GM12878 (cell line): Measurements from ENCODE around the gene GPR26. TPM values are rescaled to one million over a fixed set of nuclear protein-coding genes. Genes with fewer than 3 reads are reported as not detected.

Source experiments
- ATAC-seq: fragments of 200-7000 bp; cut with Tn5 transposase; 3 replicates; pipeline ENCODE4 v1.9.1; 2020; ENCODE audit warnings: mild to moderate bottlenecking, moderate library complexity
- BruUV-seq: library from RNA; stranded (reverse); fragments of 400-500 nt; replicated peaks from 2 replicates; lab custom pipeline; 2021; lab: Mats Ljungman, UMichigan
- CTCF ChIA-PET: fragments of 300-600 bp; sonication (Branson Sonifier 250); formaldehyde crosslinking; extraction: SDS; loops from one replicate; lab custom pipeline; 2021; ENCODE audit warnings: inconsistent platforms; lab: Yijun Ruan, JAX
- POLR2A ChIA-PET: fragments of 350-600 bp; formaldehyde crosslinking; extraction: SDS; loops from one replicate; lab custom pipeline; 2021; ENCODE audit warnings: inconsistent platforms; lab: Charles Lee
- RAD21 ChIA-PET: fragments of 300-600 bp; sonication (Branson Sonifier 250); formaldehyde crosslinking; loops from one replicate; lab custom pipeline; 2023; ENCODE audit warnings: antibody characterized with exemption; ENCODE audit not compliant: unreplicated experiment; lab: Charles Lee
- SMC1A ChIA-PET: fragments of 300-600 bp; sonication (Branson Sonifier 250); formaldehyde crosslinking; loops from one replicate; lab custom pipeline; 2023; ENCODE audit not compliant: unreplicated experiment, uncharacterized antibody; lab: Charles Lee
- DNase-seq: peaks from one replicate; pipeline ENCODE4 v3.0.0-alpha.2; 2011; ENCODE audit warnings: low read depth, low spot score
- FAIRE-seq: peaks from 3 replicates; lab custom pipeline; 2011; peaks lifted over from hg19 to GRCh38; lab: Jason Lieb, UNC
- H2AFZ ChIP-seq: 2 replicates; pipeline ENCODE4 v1.6.0; 2011; ENCODE audit warnings: low read depth, low read length, control low read depth; ENCODE audit not compliant: control insufficient read depth
- H3K27ac ChIP-seq: 2 replicates; pipeline ENCODE4 v1.5.1; 2011; ENCODE audit warnings: control low read depth; ENCODE audit not compliant: control insufficient read depth, insufficient read depth
- H3K27me3 ChIP-seq, 2 experiments: replicated peaks in 1 of 2; 2 replicates each; pipeline versions ENCODE4 v1.6.0 to v1.6.1; 2011; ENCODE audit warnings: low read length in 1 of 2; ENCODE audit not compliant: control insufficient read depth in 2 of 2, insufficient read depth in 2 of 2
- H3K36me3 ChIP-seq, 2 experiments: 2 replicates each; pipeline ENCODE4 v1.5.1; 2011; ENCODE audit warnings: low read length in 1 of 2; ENCODE audit not compliant: control insufficient read depth in 2 of 2, insufficient read depth in 2 of 2
- H3K4me1 ChIP-seq: 2 replicates; pipeline ENCODE4 v1.6.1; 2011; ENCODE audit warnings: mild to moderate bottlenecking, low read length, moderate library complexity, mixed read lengths; ENCODE audit not compliant: control insufficient read depth, insufficient read depth
- H3K4me2 ChIP-seq: 2 replicates; pipeline ENCODE4 v1.6.0; 2011; ENCODE audit warnings: control low read depth; ENCODE audit not compliant: control insufficient read depth, insufficient read depth
- H3K4me3 ChIP-seq: fragments of 200-600 bp; sonication (generic); 2 replicates; pipeline ENCODE4 v1.5.1; 2016
- H3K79me2 ChIP-seq: 2 replicates; pipeline ENCODE4 v1.6.0; 2011; ENCODE audit warnings: low read length; ENCODE audit not compliant: control insufficient read depth, insufficient read depth
- H3K9ac ChIP-seq: 2 replicates; pipeline ENCODE4 v1.8.0; 2011; ENCODE audit warnings: low read length, control low read depth, mixed read lengths; ENCODE audit not compliant: control insufficient read depth, insufficient read depth
- H3K9me3 ChIP-seq: replicated peaks from 3 replicates; pipeline ENCODE4 v1.5.1; 2011; ENCODE audit warnings: mild to moderate bottlenecking, low read length; ENCODE audit not compliant: control insufficient read depth, insufficient read depth
- H4K20me1 ChIP-seq: 2 replicates; pipeline ENCODE4 v1.6.0; 2011; ENCODE audit not compliant: control insufficient read depth, insufficient read depth
- BRCA1 ChIP-seq: IDR thresholded peaks from 2 replicates; pipeline ENCODE4 v1.6.1; 2011; ENCODE audit warnings: low read depth, low read length, improper control_type of control experiment
- CHD2 ChIP-seq: IDR thresholded peaks from 2 replicates; pipeline ENCODE4 v1.6.1; 2011; ENCODE audit warnings: low read depth, low read length, improper control_type of control experiment, borderline replicate concordance
- EED ChIP-seq: sonication (generic); IDR thresholded peaks from 2 replicates; pipeline ENCODE4 v1.6.1; 2016; ENCODE audit warnings: antibody characterized with exemption, low read depth
- ESRRA ChIP-seq: IDR thresholded peaks from 2 replicates; pipeline ENCODE4 v1.6.1; 2012; ENCODE audit warnings: mild to moderate bottlenecking, low read length, improper control_type of control experiment
- KDM1A ChIP-seq: fragments of 200-600 bp; sonication (generic); IDR thresholded peaks from 2 replicates; pipeline ENCODE4 v1.6.1; 2016; ENCODE audit warnings: borderline replicate concordance
- PML ChIP-seq: IDR thresholded peaks from 2 replicates; pipeline ENCODE4 v1.6.1; 2012; ENCODE audit warnings: low read length, inconsistent platforms
- POLR2AphosphoS2 ChIP-seq: IDR thresholded peaks from 2 replicates; pipeline ENCODE4 v1.6.1; 2011; ENCODE audit warnings: low read depth, mild to moderate bottlenecking, low read length, improper control_type of control experiment, moderate library complexity
- POU2F2 ChIP-seq: IDR thresholded peaks from 3 replicates; pipeline ENCODE4 v1.6.1; 2011; ENCODE audit warnings: low read depth, mild to moderate bottlenecking, low read length, borderline replicate concordance
- TARDBP ChIP-seq: IDR thresholded peaks from 2 replicates; pipeline ENCODE4 v1.6.1; 2016; ENCODE audit warnings: borderline replicate concordance
- YY1 ChIP-seq: IDR thresholded peaks from 2 replicates; pipeline ENCODE4 v1.6.1; 2011; ENCODE audit warnings: low read depth, mild to moderate bottlenecking, low read length
- ZBED1 ChIP-seq: IDR thresholded peaks from 2 replicates; pipeline ENCODE4 v1.6.1; 2016; ENCODE audit warnings: borderline replicate concordance
- ZNF622 ChIP-seq: fragments of 450-650 bp; IDR thresholded peaks from 2 replicates; pipeline ENCODE4 v1.6.1; 2017; ENCODE audit warnings: mild to moderate bottlenecking, inconsistent platforms
- WGBS: methylation state at CpG from one replicate; pipeline ENCODE4 v1.1.6; 2016; ENCODE audit warnings: low lambda C conversion rate; ENCODE audit not compliant: insufficient replicate concordance, insufficient coverage; ENCODE audit errors: missing lambda C conversion rate; 5-methylcytosine and 5-hydroxymethylcytosine counted together
- in situ Hi-C: fragments of 300-500 bp; cut with MboI; formaldehyde crosslinking; loops from 9 replicates; pipeline ENCODE4 v1.14.3; 2018; ENCODE audit warnings: mixed read lengths
- intact Hi-C: fragments of 100-400 bp; cut with micrococcal nuclease; formaldehyde crosslinking; loops from one replicate; pipeline ENCODE4 v1.14.2; 2022; ENCODE audit not compliant: unreplicated experiment
- polyA plus RNA-seq, 11 experiments: library from polyadenylated mRNA; depleted of rRNA in 4 of 11; unstranded in 6 of 11; stranded (reverse) in 5 of 11; fragments of >200 nt; fragmentation: Nextera tagmentation in 4 of 11; fragmentation: Illumina TruSeq in 1 of 11; extraction: Ambion mirVana in 4 of 11; extraction: Trizol in 1 of 11; gene quantifications; 1 replicate in 1 of 11; 2 replicates in 10 of 11; pipeline versions ENCODE4 v1.2.1 to v1.2.3, GENCODE V29; 2011 to 2016; ENCODE audit warnings: inconsistent platforms in 2 of 11, missing spikeins in 2 of 11, low read depth in 1 of 11
- total RNA-seq, 4 experiments: library from RNA; depleted of rRNA in 3 of 4; stranded (reverse); fragments of >200 nt in 3 of 4; fragmentation: Illumina TruSeq in 1 of 4; extraction: Trizol in 1 of 4; gene quantifications; 2 replicates each; pipeline versions ENCODE4 v1.2.1 to v1.2.3, GENCODE V29; 2013 to 2021
- TF ChIP-seq, protein P1 (sequence below): IDR thresholded peaks from 2 replicates; pipeline ENCODE4 v1.6.1; 2011; ENCODE audit warnings: mild to moderate bottlenecking, low read depth, low read length, moderate library complexity; ENCODE audit not compliant: insufficient replicate concordance
- TF ChIP-seq, protein P2 (sequence below): fragments of 450-650 bp; IDR thresholded peaks from 2 replicates; pipeline ENCODE4 v1.6.1; 2018; ENCODE audit warnings: mild to moderate bottlenecking, low read depth, moderate library complexity; ENCODE audit not compliant: partially characterized antibody
- TF ChIP-seq, protein P3 (sequence below): fragments of 450-650 bp; formaldehyde crosslinking; IDR thresholded peaks from 2 replicates; pipeline ENCODE4 v1.4.0; 2020; ENCODE audit warnings: mild to moderate bottlenecking, moderate library complexity
- TF ChIP-seq, protein P4 (sequence below): IDR thresholded peaks from 2 replicates; pipeline ENCODE4 v1.6.1; 2011; ENCODE audit warnings: low read depth, low read length, improper control_type of control experiment, borderline replicate concordance

Gene GPR26
- total and polyA plus RNA-seq, 10 of the 15 experiments (the other 5 are each of a cell fraction or from before 2014, with no cell fraction given), result 0.01 to 0.03 TPM; not detected in 8

DNA sequence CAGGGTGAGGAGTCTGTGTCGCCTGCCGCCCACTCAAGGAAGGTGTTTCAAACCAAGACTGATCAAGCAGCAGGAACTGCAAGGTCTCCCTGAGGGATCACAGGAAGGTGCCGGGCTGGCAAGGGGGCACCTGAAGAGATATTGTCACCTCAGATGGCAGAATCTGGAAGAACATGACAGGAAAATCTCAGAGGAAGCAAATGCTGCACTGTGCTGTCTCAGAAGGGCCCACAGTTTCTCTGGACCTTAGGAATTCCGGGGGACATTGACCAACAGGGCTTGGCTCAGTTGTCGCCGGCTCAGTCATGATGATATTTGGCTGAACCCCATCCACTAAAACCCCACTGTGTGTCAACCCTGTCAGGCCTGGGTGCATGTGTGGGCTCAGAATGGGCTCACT is 31.9 kb upstream of the GPR26 start:
- no peak for DNase-seq
- ChIA-PET CTCF (no interaction called here), RAD21 (interaction anchor here (0.5 kb wide), 1 partner anchor 724 kb away, joined by 3 read pairs; no protein-coding TSS in a partner anchor), POLR2A (no interaction called here), SMC1A (no interaction called here)
- in situ Hi-C loops, result no loop called here
- no peak for FAIRE-seq
- ATAC-seq, result no peak
- Histone ChIP-seq H3K27me3 (peaks cover 3% of the 10 kb centered on the region in 2 experiments; a peak in 2 of 4 replicates), H3K79me2 (no peaks in the 10 kb centered on the region), H3K4me2 (no peak overlapping the region), H3K4me1 (no peaks in the 10 kb centered on the region), H3K36me3 (no peaks in the 10 kb centered on the region), H3K9ac (no peak overlapping the region), H3K27ac (no peak overlapping the region), H2AFZ (no peak overlapping the region), H3K4me3 (no peak overlapping the region), H4K20me1 (no peaks in the 10 kb centered on the region), H3K9me3 (no peaks in the 10 kb centered on the region)
- no TSS peak for BruUV-seq
- intact Hi-C loops, result no loop called here
- whole genome bisulfite sequencing, result 37% methylated on average over 6 of the region's 6 CpGs
- TF ChIP-seq ZBED1 (no peak), YY1 (no peak), TARDBP (no peak), KDM1A (no peak), BRCA1 (no peak), CHD2 (no peak), ZNF622 (no peak), POU2F2 (no peak), POLR2AphosphoS2 (no peak), ESRRA (no peak), PML (no peak), EED (no peak)
- TF ChIP-seq, protein P1, sequence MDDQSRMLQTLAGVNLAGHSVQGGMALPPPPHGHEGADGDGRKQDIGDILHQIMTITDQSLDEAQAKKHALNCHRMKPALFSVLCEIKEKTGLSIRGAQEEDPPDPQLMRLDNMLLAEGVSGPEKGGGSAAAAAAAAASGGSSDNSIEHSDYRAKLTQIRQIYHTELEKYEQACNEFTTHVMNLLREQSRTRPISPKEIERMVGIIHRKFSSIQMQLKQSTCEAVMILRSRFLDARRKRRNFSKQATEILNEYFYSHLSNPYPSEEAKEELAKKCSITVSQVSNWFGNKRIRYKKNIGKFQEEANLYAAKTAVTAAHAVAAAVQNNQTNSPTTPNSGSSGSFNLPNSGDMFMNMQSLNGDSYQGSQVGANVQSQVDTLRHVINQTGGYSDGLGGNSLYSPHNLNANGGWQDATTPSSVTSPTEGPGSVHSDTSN, result no peak
- TF ChIP-seq, protein P2, sequence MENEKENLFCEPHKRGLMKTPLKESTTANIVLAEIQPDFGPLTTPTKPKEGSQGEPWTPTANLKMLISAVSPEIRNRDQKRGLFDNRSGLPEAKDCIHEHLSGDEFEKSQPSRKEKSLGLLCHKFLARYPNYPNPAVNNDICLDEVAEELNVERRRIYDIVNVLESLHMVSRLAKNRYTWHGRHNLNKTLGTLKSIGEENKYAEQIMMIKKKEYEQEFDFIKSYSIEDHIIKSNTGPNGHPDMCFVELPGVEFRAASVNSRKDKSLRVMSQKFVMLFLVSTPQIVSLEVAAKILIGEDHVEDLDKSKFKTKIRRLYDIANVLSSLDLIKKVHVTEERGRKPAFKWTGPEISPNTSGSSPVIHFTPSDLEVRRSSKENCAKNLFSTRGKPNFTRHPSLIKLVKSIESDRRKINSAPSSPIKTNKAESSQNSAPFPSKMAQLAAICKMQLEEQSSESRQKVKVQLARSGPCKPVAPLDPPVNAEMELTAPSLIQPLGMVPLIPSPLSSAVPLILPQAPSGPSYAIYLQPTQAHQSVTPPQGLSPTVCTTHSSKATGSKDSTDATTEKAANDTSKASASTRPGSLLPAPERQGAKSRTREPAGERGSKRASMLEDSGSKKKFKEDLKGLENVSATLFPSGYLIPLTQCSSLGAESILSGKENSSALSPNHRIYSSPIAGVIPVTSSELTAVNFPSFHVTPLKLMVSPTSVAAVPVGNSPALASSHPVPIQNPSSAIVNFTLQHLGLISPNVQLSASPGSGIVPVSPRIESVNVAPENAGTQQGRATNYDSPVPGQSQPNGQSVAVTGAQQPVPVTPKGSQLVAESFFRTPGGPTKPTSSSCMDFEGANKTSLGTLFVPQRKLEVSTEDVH, result no peak
- TF ChIP-seq, protein P3, sequence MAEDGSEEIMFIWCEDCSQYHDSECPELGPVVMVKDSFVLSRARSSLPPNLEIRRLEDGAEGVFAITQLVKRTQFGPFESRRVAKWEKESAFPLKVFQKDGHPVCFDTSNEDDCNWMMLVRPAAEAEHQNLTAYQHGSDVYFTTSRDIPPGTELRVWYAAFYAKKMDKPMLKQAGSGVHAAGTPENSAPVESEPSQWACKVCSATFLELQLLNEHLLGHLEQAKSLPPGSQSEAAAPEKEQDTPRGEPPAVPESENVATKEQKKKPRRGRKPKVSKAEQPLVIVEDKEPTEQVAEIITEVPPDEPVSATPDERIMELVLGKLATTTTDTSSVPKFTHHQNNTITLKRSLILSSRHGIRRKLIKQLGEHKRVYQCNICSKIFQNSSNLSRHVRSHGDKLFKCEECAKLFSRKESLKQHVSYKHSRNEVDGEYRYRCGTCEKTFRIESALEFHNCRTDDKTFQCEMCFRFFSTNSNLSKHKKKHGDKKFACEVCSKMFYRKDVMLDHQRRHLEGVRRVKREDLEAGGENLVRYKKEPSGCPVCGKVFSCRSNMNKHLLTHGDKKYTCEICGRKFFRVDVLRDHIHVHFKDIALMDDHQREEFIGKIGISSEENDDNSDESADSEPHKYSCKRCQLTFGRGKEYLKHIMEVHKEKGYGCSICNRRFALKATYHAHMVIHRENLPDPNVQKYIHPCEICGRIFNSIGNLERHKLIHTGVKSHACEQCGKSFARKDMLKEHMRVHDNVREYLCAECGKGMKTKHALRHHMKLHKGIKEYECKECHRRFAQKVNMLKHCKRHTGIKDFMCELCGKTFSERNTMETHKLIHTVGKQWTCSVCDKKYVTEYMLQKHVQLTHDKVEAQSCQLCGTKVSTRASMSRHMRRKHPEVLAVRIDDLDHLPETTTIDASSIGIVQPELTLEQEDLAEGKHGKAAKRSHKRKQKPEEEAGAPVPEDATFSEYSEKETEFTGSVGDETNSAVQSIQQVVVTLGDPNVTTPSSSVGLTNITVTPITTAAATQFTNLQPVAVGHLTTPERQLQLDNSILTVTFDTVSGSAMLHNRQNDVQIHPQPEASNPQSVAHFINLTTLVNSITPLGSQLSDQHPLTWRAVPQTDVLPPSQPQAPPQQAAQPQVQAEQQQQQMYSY (CRISPR knock-in tag), result no peak
- TF ChIP-seq, protein P4, sequence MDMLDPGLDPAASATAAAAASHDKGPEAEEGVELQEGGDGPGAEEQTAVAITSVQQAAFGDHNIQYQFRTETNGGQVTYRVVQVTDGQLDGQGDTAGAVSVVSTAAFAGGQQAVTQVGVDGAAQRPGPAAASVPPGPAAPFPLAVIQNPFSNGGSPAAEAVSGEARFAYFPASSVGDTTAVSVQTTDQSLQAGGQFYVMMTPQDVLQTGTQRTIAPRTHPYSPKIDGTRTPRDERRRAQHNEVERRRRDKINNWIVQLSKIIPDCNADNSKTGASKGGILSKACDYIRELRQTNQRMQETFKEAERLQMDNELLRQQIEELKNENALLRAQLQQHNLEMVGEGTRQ, result no peak
